ENCODE measurements around the gene TGFBI. TPM values are rescaled to one million over a fixed set of nuclear protein-coding genes. Genes with fewer than 3 reads are reported as not detected.

The TGFBI gene
- total RNA-seq, 1 donor from 2014 or later = 9.5 TPM

GRCh38 chr5:136073714-136074529, 45.1 kb downstream of the TGFBI start:
- Mint-ChIP-seq H3K36me3 (no peaks in the 10 kb centered on the region), H3K4me3 (no peak overlapping the region), H3K9me3 (peaks cover 8% of the 10 kb centered on the region), H3K4me1 (peaks cover 5% of the 10 kb centered on the region), H3K27me3 (ENCODE audit: insufficient read depth, low read depth) (no peaks in the 10 kb centered on the region), H3K27ac (no peak overlapping the region)
- Histone ChIP-seq H3K9ac (no peak overlapping the region), H3K4me1 (no peaks in the 10 kb centered on the region), H3K9me3 (ENCODE audit: low read depth) (no peaks in the 10 kb centered on the region), H3K4me3 (no peak overlapping the region), H3K79me2 (ENCODE audit: low read depth) (no peaks in the 10 kb centered on the region), H3K4me2 (no peak overlapping the region), H4K20me1 (ENCODE audit: low read depth) (no peaks in the 10 kb centered on the region), H3K36me3 (no peaks in the 10 kb centered on the region), H3K27ac (no peak overlapping the region), H3F3A (ENCODE audit: low read depth) (no peaks in the 10 kb centered on the region), H2AFZ (replicated peaks) (no peak overlapping the region), H3K27me3 (peaks cover 19% of the 10 kb centered on the region)
- DNase-seq (ENCODE audit: low spot score) = no peak
- no peak for TF ChIP-seq EZH2phosphoT487 (IDR thresholded peaks at IDR 0.05)
- TF ChIP-seq CTCF (IDR thresholded peaks at IDR 0.05) = no peak
- TF ChIP-seq EZH2 (IDR thresholded peaks at IDR 0.05) = no peak

- no peak overlapping the region for H2AFZ ChIP-seq (replicated peaks)
- no peak overlapping the region for H3K4me3 Mint-ChIP-seq
- H3K4me2 ChIP-seq = no peak overlapping the region
- H3K4me3 ChIP-seq = no peak overlapping the region
- no peaks in the 10 kb centered on the region for H3F3A ChIP-seq (ENCODE audit: low read depth)
- H3K27ac Mint-ChIP-seq = no peak overlapping the region
- no peaks in the 10 kb centered on the region for H3K9me3 ChIP-seq (ENCODE audit: low read depth)
- no peaks in the 10 kb centered on the region for H3K36me3 ChIP-seq
- no peaks in the 10 kb centered on the region for H3K27me3 Mint-ChIP-seq (ENCODE audit: insufficient read depth, low read depth)
- no peaks in the 10 kb centered on the region for H4K20me1 ChIP-seq (ENCODE audit: low read depth)
- H3K4me1 ChIP-seq = no peaks in the 10 kb centered on the region
- H3K9ac ChIP-seq = no peak overlapping the region
- no peaks in the 10 kb centered on the region for H3K9me3 Mint-ChIP-seq
- H3K36me3 Mint-ChIP-seq = no peaks in the 10 kb centered on the region
- no peak for TF ChIP-seq EZH2phosphoT487 (IDR thresholded peaks at IDR 0.05)
- TF ChIP-seq CTCF (IDR thresholded peaks at IDR 0.05) = no peak
- TF ChIP-seq EZH2 (IDR thresholded peaks at IDR 0.05) = no peak
- no peaks in the 10 kb centered on the region for H3K79me2 ChIP-seq (ENCODE audit: low read depth)
- peaks cover 5% of the 10 kb centered on the region for H3K4me1 Mint-ChIP-seq
- peaks cover 33% of the 10 kb centered on the region for H3K27me3 ChIP-seq
- H3K27ac ChIP-seq = no peak overlapping the region
- no peak for DNase-seq (ENCODE audit: low spot score)
Observed at GRCh38 chr5:136075466-136075891, 46.7 kb downstream of the TGFBI start.

DNA sequence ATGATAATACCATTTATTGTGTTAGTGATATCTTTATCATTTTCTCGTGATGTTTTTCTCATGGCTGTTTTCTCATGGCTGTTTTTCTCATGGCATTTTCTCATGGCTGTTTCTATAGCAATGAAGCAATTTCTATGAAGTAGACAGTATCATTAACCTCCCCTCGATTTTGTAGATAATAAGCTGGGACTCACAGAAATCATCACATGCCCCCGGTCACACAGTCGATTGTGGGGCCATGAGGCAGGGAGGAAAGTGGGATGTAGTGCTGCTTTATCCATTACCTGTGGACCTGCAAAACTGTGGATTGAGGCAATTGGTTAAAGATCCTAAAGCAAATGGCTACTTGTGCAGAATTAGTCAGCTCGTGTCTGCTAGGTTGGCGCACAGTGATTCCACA, 47.3 kb downstream of the TGFBI start:
- Histone ChIP-seq H3K4me1 (no peaks in the 10 kb centered on the region), H3K27ac (no peak overlapping the region), H4K20me1 (ENCODE audit: low read depth) (no peaks in the 10 kb centered on the region), H3K4me3 (no peak overlapping the region), H3K9me3 (ENCODE audit: low read depth) (no peaks in the 10 kb centered on the region), H2AFZ (replicated peaks) (no peak overlapping the region), H3F3A (ENCODE audit: low read depth) (no peaks in the 10 kb centered on the region), H3K4me2 (no peak overlapping the region), H3K79me2 (ENCODE audit: low read depth) (no peaks in the 10 kb centered on the region), H3K9ac (no peak overlapping the region), H3K36me3 (no peaks in the 10 kb centered on the region), H3K27me3 (peaks cover 33% of the 10 kb centered on the region)
- no peaks in the 10 kb centered on the region for H3K9me3 Mint-ChIP-seq
- no peak overlapping the region for H3K27ac Mint-ChIP-seq
- peaks cover under 1% of the 10 kb centered on the region for H3K4me1 Mint-ChIP-seq
- TF ChIP-seq EZH2 (IDR thresholded peaks at IDR 0.05) (no peak), CTCF (IDR thresholded peaks at IDR 0.05) (no peak), EZH2phosphoT487 (IDR thresholded peaks at IDR 0.05) (no peak)
- no peaks in the 10 kb centered on the region for H3K27me3 Mint-ChIP-seq (ENCODE audit: insufficient read depth, low read depth)
- DNase-seq (ENCODE audit: low spot score) = no peak
- no peak overlapping the region for H3K4me3 Mint-ChIP-seq
- H3K36me3 Mint-ChIP-seq = no peaks in the 10 kb centered on the region
